GM21529 (cell line): ENCODE data around the gene TRIB2.

Experiments
- ATAC-seq: cut with Tn5 transposase; IDR thresholded peaks from one replicate; pipeline ENCODE4 v1.9.1; 2021; ENCODE audit not compliant: unreplicated experiment

Gene TRIB2

GRCh38 chr2:12737738-12738485, 21.2 kb downstream of the TRIB2 start:
- no peak for ATAC-seq

GRCh38 chr2:12739721-12740254, 23.1 kb downstream of the TRIB2 start:
- ATAC-seq: no peak

- ATAC-seq: no peak
Measured at GRCh38 chr2:12741380-12741779, 24.6 kb downstream of the TRIB2 start.

GRCh38 chr2:12742891-12743290, 26.2 kb downstream of the TRIB2 start:
- no peak for ATAC-seq

GRCh38 chr2:12750166-12750905, 33.6 kb downstream of the TRIB2 start:
- no peak for ATAC-seq

- ATAC-seq: no peak
Measured at GRCh38 chr2:12754643-12755042, 37.9 kb downstream of the TRIB2 start.

- no peak for ATAC-seq
Measured at GRCh38 chr2:12755384-12755783, 38.6 kb downstream of the TRIB2 start.

GRCh38 chr2:12759248-12759647, 42.5 kb downstream of the TRIB2 start:
- ATAC-seq: no peak

GRCh38 chr2:12761104-12761503, 44.4 kb downstream of the TRIB2 start:
- ATAC-seq: no peak

- no peak for ATAC-seq
Measured at GRCh38 chr2:12762337-12762736, 45.6 kb downstream of the TRIB2 start.

- ATAC-seq: no peak
Measured at GRCh38 chr2:12762976-12763375, 46.2 kb downstream of the TRIB2 start.

GRCh38 chr2:12763486-12763885, 46.8 kb downstream of the TRIB2 start:
- ATAC-seq: no peak

GRCh38 chr2:12764075-12764730, 47.5 kb downstream of the TRIB2 start:
- ATAC-seq: no peak

- ATAC-seq: no peak
Measured at GRCh38 chr2:12764849-12765605, 48.3 kb downstream of the TRIB2 start.

GRCh38 chr2:12766421-12766879, 49.7 kb downstream of the TRIB2 start:
- ATAC-seq: no peak

- no peak for ATAC-seq
Measured at GRCh38 chr2:12767541-12767940, 50.8 kb downstream of the TRIB2 start.

- no peak for ATAC-seq
Measured at GRCh38 chr2:12767996-12768624, 51.4 kb downstream of the TRIB2 start.

- ATAC-seq: no peak
Measured at GRCh38 chr2:12769492-12770105, 52.9 kb downstream of the TRIB2 start.

- ATAC-seq: no peak
Measured at GRCh38 chr2:12770300-12770968, 53.7 kb downstream of the TRIB2 start.
